Measurements from ENCODE around the gene TXNDC11.

DNA sequence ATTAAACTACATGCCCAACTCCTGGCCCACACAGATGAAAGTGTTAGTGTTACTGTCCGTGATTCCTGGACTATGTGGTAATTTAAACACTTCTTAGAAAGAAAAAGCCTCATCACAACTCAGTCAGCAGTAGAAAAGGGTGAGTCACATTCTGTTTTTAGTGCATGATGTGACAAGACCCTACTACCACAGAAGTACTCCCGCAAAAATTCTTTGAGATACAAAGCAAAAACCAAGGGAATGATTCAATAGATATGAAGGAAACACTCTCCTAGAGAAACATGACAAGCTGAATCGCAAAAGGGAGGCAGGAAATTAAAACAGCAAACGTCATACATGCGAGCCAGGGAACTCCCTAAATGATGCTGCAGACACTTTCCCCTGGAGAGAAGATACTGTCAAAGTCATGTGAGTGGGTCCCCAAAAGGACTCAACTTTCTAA lies 60.0 kb downstream of the TXNDC11 start:
- no peak for TF ChIP-seq POLR2AphosphoS5 (IDR thresholded peaks at IDR 0.05; ENCODE audit: low read depth)
- TF ChIP-seq CTCF (IDR thresholded peaks at IDR 0.05; ENCODE audit: insufficient read depth, low read length) = no peak
- TF ChIP-seq, protein P1, sequence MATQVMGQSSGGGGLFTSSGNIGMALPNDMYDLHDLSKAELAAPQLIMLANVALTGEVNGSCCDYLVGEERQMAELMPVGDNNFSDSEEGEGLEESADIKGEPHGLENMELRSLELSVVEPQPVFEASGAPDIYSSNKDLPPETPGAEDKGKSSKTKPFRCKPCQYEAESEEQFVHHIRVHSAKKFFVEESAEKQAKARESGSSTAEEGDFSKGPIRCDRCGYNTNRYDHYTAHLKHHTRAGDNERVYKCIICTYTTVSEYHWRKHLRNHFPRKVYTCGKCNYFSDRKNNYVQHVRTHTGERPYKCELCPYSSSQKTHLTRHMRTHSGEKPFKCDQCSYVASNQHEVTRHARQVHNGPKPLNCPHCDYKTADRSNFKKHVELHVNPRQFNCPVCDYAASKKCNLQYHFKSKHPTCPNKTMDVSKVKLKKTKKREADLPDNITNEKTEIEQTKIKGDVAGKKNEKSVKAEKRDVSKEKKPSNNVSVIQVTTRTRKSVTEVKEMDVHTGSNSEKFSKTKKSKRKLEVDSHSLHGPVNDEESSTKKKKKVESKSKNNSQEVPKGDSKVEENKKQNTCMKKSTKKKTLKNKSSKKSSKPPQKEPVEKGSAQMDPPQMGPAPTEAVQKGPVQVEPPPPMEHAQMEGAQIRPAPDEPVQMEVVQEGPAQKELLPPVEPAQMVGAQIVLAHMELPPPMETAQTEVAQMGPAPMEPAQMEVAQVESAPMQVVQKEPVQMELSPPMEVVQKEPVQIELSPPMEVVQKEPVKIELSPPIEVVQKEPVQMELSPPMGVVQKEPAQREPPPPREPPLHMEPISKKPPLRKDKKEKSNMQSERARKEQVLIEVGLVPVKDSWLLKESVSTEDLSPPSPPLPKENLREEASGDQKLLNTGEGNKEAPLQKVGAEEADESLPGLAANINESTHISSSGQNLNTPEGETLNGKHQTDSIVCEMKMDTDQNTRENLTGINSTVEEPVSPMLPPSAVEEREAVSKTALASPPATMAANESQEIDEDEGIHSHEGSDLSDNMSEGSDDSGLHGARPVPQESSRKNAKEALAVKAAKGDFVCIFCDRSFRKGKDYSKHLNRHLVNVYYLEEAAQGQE (IDR thresholded peaks at IDR 0.05; ENCODE audit: insufficient replicate concordance, low read depth) = no peak

Measured in HL-60 (cell line).